GM19238 (cell line): ENCODE data around the gene PELI3.
A peak's percentile ranks its signal among the peaks of the same experiment; 100 is the strongest.
"Not testable (repeated sequence)": the region's sequence is repeated elsewhere in the genome, so short reads cannot be mapped to it uniquely, and the experiment has no call there.

Experiments
- DNase-seq: peaks from one replicate; pipeline ENCODE4 v3.0.0; 2011; ENCODE audit warnings: low spot score; ENCODE audit not compliant: insufficient read length

Gene PELI3

DNA sequence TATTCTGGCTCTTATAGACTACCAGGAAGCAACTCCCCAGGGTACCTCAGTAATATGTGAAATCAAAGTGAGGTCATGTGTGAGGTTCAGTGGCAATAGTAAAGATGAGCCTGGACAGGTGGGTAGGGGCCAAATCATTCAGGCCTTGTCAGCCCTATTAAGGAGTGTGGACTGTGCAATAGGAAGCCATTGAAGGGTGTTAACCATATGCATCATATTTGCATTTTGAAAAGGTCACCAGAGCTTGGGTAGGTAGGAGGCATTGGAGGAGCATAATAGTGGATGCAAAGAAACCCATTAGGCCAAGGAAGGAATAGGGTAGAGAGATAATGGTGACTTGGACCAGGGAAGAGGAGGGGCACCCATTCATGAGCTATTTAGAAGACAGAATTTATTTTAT, 19.7 kb upstream of the PELI3 start:
- no peak for DNase-seq

DNA sequence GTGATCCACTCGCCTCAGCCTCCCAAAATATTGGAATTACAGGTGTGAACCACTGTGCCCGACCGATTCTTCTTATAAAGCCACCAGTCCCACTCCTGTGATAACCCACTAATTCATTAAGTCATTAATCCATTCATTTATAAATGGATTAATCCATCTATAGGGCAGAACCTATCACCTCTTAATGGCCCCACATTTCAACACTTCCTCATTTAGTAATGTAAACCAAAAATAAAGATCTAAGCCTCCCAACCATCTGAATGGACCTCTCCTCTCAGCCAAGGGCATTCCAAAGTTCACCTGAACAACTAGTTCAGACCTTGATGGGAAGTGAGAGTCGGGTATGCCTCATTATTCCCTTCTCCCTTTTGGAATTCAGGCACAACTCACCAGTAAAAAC, 18.2 kb upstream of the PELI3 start:
- no peak for DNase-seq

DNA sequence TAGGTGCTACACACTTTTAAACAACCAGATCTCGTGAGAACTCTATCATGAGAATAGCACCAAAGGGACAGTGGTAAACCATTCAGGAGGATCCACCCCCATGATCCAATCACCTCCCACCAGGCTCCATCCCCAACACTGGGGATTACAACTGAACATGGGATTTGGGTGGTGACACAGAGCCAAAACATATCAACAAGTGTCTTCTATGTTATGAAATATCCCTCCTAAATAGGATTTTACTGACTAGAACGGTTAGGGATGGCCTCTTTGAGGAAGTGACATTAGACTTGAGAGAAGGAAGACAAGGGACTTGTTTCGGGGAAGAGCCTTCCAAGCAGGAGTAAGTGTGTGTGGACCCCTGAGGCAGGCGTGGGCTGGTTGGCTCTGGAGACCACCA, 16.1 kb upstream of the PELI3 start:
- DNase-seq = no peak

DNA sequence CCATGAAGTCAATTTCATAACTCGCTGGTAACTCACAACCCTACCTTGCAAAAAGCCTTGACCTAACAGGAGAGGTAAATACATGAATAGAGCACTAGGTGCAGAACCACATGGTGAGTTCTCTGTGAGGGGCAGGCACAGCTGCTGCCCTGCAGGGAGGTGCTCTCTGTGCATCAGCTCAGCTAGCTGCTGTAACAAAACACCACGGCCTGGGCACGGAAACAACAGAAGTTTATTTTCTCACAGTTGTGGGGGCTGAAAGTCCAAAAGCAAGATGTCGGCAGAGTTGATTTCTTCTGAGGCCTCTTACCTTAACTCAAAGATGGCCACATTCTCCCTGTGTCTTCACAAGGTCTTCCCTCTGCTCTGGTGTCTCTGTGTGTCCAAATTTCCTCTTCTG, 15.0 kb upstream of the PELI3 start:
- no peak for DNase-seq

DNA sequence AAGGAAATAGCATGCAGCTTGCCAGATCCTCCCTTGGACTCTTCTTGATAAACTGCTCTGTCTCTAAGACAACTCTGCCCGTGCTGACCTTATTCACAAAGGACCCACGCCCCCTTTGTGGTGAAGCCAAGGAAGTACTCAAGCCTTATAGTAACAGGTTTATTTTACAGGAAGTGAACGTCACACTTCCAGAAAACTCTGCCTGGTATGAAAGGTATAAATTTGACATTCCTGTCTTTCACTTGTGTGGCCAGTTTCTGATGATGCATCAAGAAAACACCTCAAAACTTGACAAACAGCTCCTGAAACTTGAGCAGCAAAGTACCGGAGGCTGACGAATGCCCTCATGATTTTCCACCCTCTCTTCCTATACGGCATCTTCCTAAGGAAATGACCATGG, 12.5 kb upstream of the PELI3 start:
- DNase-seq = no peak

DNA sequence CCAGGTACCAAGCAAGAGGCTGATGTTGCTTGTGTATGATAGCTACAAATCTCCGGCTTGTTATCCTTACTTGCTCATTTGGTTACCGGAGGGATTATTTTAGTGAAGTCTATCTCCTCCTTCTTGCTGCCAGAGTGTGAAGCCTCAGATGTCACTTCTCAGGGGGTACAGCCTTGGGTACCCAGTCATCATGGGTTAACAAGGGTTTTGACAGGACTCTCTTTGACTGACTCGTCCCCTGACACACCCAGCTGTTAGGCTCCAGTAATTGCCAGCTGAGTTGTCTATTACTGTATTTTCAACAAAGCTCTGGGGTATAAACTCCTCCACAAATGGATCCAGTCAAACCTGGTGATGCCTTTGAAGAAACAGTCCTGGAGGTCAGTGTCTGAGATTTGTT, 11.9 kb upstream of the PELI3 start:
- no peak for DNase-seq

DNA sequence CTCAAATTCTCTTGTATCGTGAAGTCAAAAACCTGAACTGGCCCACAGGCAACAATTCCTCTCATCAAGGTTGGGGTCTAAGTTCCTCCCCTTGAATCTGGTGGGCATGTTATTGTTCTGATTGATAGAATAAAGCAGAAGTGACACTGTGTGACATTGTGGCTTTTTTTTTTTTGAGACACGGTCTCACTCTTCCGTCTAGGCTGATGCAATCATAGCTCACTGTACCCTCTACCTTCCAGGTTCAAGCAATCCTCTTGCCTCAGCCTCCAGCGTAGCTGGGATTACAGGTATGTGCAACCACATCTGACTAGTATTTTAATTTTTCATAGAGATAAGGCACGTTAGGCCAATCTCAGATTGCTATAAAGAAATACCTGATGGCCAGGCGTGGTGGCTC, 8.9 kb upstream of the PELI3 start:
- no peak for DNase-seq

DNA sequence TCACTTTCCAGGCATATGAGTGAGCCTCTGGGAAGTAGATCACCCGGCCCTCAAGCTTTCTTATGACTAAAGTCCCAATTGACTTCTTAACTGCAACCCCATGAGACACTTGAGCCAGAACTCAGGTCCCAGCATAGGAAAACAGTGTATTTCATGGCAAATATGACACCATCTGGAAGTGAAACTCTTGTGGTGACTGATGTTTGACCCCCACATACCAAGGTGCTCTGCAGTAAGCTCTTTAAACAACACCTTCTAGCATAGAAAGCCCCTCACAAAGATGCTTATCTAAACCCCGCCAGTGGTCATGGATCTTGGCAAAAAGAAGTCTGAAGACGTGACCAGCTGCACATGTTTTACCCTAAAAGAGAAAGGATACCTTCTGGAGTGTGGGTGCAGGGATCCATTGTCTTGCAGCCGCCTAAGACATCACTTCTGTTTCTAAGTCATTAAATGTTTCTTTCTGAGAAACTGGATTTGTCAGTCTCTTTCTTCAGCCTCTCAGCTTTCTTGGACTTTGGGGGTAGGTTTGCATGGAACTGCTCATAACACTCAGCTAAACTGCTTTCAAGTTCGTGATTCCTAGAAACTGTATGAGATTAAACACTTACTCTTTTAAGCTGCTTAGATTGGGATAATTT, 7.4 kb upstream of the PELI3 start:
- DNase-seq = no peak

DNA sequence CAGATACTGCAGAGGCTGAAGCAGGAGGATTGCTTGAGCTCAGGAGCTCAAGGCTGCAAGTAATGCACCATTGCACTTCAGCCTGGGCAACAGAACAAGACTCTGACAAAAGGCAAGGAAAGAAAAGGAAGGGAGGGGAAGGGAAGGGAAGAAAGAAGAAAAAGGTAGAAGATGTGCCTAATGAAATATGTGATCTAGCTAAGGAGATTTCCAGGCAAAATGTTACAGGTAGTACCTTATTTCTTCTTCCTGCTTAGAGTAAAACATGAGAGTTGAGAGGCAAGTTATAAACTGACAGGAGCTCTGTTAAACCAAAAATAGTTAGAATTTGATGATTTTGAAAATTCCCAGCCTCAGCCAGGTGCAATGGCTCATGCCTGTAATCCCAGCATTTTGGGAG, 4.7 kb upstream of the PELI3 start:
- DNase-seq = no peak

DNA sequence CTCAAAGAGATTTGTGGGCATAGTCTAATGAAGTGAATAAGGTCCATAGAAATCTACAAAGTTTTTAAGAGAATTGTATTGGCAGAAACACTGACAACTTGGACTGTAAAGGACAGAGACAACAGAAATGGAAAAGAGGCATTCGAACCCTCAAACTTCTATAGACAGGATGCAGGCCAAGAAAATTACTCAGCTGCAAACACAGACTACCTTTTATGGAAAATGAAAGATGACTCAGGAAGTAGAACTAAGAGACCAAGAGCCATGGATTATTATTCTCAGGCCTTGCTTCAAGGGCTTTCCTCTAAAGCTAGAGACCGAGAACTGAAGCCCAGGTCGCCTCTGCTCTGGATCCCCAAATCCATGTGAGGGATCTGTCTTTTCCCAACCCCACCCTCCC, 3.8 kb upstream of the PELI3 start:
- no peak for DNase-seq

DNA sequence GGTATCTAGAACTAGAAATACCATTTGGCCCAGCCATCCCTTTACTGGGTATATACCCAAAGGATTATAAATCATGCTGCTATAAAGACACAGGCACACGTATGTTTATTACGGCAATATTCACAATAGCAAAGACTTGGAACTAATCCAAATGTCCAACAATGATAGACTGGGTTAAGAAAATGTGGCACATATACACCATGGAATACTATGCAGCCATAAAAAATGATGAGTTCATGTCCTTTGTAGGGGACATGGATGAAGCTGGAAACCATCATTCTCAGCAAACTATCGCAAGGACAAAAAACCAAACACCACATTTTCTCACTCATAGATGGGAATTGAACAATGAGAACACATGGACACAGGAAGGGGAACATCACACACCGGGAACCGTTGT, 2.6 kb upstream of the PELI3 start:
- not testable (repeated sequence) for DNase-seq

DNA sequence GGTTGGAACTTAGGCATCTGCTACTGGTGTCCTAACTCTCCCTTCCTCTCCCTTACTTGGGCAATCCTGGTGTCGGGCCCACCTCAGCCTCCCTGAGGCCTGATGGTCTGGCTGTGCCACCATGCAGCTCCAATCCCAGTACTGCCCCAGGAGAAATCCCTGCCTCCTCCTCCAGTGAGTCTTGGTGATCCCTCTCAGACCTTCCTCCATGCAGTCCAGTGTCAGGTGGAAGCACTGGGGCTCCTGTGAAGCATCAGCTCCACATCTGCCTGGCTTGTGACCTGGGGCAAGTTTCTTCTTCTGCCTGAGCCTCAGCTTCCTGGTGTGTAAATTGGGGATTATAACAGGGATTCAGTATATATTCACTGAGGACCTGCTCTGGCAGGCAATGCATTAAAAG, 1.8 kb upstream of the PELI3 start:
- no peak for DNase-seq

DNA sequence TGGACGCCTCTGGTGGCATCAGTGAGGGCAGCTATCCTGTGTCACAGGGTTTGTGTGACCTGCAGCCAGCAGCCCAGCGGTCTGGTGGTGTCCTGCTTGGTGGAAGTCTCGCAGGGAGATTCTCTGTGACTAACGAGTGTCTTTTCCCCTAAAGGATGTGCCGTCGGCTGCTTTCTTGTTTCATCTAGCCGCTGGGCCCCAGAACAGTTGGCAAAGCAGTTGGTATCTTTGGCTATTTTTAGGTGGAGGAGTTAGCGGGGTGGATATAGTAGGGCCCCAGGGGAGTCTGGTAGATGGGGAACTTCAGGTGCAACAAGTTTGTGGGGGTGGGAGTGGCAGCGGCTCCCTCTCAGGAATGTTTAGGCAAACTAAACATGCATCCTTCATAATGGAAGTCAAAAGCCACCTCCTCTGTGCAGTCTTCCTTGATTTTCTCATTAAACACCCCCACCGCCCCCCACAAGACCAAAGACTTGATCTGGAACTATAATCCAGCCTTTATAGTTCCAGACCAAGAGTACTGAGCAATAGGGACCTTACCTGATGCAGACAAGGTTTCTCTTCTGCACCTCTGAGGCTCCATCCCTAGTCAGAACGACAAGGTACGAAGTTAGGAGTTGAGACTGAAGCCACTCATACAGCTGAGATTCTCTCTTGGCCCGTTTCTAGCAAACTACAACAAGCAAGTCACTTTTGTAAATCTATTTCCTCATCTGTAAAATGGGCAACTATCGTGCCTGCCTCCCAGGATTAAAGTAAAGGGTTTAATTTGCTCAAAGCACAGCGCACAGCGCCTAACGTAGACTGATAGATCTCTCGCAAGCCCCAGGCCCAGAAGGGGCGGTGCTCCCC, 1.1 kb upstream of the PELI3 start:
- DNase-seq = no peak

DNA sequence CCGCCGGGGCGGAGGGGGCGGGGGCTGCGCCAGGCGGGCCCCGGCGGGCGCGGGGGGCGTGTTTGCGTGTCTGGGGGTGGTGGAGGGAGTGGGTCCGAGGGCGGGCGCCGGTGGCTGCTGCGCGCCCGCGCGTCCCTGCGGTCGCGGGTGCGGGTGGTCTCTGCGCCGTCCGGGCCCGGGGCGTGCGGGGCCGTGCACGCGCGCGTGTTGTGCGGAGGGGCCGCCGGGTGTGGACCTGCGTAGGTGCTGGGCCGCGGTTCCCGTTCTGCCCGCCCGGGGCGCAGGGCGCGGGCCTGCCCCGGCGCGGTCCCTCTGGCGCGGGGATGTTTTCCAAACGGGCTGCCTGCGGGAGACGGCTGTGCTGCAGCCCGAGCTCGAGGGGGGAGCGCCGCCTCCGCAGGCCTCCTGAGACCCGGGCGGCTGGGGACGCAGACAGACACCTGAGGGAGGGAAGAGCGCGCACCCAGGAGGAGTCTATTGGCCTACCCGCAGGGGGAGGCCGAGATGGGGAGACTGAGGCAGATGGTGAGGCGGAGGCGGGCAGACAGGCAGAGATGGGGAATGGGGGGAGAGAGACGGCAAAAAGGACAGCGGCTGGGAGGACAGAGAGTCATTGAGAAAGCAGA, 442 bp downstream of the PELI3 start:
- DNase-seq = peak; percentile 59

DNA sequence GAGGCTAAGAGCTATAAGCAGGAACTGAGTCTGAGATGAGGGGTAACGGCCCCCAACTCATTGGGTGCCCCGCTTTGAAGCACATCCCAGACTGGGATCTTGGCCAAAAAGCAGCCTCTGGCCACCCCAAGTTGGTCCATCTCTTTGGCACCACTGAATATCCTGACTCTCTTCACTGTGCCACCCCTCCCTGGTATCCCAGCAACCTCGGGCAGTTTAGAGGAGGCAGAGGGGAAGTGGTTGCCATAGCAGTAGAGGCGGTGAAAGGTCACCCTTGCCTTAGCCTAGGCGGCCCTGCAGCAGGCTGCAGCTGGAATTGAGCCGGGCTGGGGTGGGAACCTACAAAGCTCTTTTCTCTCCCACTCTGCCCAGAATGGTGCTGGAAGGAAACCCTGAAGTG, 1.1 kb downstream of the PELI3 start:
- DNase-seq = no peak

DNA sequence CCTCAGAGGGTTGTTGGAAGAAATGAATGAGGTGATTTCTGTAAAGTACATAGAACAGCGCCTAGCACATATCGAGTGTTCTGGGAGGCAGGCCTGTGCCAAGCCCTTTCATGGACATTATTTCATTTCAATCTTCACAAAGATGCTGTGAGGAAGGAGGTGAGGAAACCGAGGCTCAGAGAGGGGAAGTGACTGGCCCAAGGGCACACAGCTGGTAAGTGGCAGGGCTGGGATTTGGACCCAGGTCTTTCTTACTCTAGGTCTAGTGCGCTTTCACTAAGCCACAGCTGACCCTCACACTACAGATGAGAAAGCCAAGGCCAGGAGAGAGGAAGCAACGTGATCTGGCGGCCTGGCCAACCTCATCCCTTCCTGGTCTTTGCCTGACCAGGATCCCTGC, 2.0 kb downstream of the PELI3 start:
- no peak for DNase-seq

DNA sequence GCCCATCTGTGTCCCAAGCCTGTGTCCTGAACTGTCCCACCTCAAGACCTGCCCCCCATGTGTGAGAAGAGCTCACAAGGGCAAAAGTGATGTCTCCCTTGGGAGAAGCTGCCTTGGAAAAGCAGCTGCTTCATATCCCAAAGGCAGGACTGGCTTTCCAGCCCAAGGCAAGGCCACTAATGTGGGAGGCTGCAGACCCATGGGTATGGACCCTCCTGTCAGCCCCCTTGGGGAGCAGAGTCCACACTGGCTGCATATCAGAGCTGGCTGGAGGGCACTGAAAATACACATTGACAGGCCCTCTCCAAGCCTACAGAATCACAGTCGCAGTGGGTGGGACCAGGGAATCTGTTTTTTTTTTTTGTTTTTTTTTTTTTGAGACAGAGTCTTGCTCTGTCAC, 2.7 kb downstream of the PELI3 start:
- DNase-seq = no peak

DNA sequence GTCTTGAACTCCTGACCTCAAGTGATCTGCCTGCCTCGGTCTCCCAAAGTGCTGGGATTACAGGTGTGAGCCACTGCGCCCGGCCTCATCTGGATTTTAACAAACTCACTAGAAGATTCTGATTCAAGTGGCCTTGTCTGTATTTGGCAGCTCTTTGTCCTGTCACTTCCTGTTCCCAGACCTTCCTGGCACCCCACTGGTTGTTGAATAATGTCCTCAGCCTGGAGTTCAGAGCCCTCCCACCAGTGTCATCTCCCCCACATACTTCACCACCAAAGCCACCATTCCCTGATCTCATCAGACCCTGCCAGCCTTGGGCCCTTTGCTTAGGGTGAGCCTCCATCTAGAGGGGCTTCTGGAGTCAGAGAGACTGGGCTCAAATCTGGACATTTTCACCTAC, 3.3 kb downstream of the PELI3 start:
- DNase-seq = no peak

DNA sequence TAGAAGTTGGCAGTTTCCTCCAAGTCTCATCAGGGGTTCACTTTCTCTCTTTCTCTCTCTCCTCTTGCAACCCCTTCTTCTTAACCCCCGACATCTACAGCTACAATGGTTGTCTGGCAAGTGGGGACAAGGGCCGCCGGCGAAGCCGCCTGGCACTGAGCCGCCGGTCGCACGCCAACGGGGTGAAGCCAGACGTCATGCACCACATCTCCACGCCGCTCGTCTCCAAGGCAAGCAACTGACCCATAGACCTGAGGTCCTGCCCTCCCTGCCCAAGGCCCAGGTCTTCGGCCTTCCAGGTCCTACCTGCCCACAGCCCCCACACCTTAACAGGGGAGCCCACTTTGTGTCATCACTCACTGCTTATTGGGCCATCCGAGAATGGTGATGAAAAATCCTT, 4.4 kb downstream of the PELI3 start:
- DNase-seq = no peak

DNA sequence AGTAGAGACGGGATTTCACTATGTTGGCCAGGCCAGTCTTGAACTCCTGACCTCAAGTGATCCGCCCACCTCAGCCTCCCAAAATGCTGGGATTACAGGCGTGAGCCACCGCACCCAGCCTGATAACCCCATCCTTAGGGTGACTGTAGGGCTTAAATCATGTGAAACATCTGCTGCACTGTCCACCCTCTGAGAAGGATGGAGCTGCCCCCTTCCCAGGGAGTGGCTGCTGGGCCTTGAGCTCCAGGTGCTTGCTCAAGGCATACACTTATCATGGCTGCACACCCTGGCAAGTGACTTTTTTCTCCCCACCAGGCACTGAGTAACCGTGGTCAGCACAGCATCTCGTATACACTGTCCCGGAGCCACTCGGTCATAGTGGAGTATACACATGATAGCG, 5.3 kb downstream of the PELI3 start:
- DNase-seq = no peak

DNA sequence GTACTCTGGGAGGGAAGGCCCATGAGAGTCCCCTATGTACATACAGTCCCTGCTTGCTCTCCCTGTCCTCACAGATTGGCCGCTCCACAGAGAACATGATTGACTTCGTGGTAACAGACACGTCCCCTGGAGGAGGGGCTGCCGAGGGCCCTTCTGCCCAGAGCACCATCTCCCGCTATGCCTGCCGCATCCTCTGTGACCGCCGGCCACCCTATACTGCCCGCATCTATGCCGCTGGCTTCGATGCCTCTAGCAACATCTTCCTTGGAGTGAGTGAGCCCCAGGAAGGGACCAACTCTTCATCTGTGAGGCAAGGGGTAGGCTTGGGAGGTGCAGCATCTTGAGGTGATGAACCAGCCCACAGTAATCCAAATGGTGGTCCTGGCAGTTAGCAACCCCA, 6.5 kb downstream of the PELI3 start:
- DNase-seq = no peak

DNA sequence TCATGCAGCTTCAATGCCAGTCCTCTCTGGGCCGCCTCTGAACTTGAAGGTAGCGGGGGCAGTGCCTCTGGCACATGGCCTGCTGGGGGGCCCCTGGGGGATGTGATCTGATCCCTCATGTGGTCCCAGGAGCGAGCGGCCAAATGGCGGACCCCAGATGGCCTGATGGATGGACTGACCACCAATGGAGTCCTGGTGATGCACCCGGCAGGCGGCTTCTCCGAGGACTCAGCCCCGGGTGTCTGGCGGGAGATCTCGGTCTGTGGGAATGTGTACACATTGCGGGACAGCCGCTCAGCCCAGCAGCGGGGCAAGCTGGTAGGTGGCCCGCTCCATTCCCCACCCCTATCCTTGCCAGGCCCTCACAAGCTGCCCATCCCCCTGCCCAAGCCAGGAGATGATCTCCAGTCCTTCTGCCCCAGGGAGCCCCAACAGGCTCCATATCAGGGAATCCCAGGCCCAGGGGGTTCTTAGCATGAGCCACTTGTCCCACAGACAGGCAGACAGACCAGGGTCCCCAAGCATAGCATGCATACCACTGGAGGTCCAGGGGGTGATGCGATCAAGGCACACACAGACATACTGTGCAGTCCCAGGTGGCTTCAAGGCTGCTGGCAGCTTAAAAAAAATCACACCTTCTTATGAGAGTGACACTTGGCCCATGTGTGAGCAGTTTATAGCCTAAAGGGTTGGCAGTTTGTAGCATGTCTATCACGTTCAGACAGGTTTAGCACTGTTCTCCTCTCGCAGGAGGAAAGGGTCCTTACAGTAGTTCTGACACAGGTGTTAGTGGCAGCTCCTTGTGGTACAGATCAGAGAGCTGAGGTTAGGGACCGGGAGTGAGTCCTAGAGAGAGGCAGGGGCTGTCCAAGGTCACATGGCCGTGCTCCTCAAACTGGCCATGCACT, 7.2 kb downstream of the PELI3 start:
- DNase-seq = no peak
